ENCODE measurements around the gene SLFN5.

Gene SLFN5

GRCh38 chr17:35214631-35215273 lies 28.1 kb upstream of the SLFN5 start:
- ChIA-PET CTCF (interaction anchor here (2.8 kb wide), 1 partner anchor 14 kb away, joined by 8 read pairs; no protein-coding TSS in a partner anchor), POLR2A (no interaction called here)
- no peak for TF ChIP-seq CTCF (IDR thresholded peaks at IDR 0.05; ENCODE audit: control extremely low read depth, extremely low read depth, low read depth, missing control alignments)
- DNase-seq (ENCODE audit: extremely low spot score) = peak; percentile 11

- no peak for TF ChIP-seq CTCF (IDR thresholded peaks at IDR 0.05; ENCODE audit: control extremely low read depth, extremely low read depth, low read depth, missing control alignments)
- POLR2A ChIA-PET = no interaction called here
- no peak for DNase-seq (ENCODE audit: extremely low spot score)
- CTCF ChIA-PET = interaction anchor here (1.3 kb wide), 1 partner anchor 24 kb away, joined by 3 read pairs; no protein-coding TSS in a partner anchor
These were observed 25.8 kb upstream of the SLFN5 start for GRCh38 chr17:35217107-35217506.

GRCh38 chr17:35218915-35219314 lies 24.0 kb upstream of the SLFN5 start:
- peak; percentile 16 for DNase-seq (ENCODE audit: extremely low spot score)
- CTCF ChIA-PET = interaction anchor here (1.2 kb wide), 1 partner anchor 10 kb away, joined by 3 read pairs; no protein-coding TSS in a partner anchor
- TF ChIP-seq CTCF (IDR thresholded peaks at IDR 0.05; ENCODE audit: control extremely low read depth, extremely low read depth, low read depth, missing control alignments) = no peak
- POLR2A ChIA-PET = no interaction called here

- ChIA-PET CTCF (no interaction called here), POLR2A (no interaction called here)
- DNase-seq (ENCODE audit: extremely low spot score) = no peak
- TF ChIP-seq CTCF (IDR thresholded peaks at IDR 0.05; ENCODE audit: control extremely low read depth, extremely low read depth, low read depth, missing control alignments) = no peak
These were observed 20.4 kb upstream of the SLFN5 start for GRCh38 chr17:35222452-35222851.

GRCh38 chr17:35224436-35224835 lies 18.4 kb upstream of the SLFN5 start:
- TF ChIP-seq CTCF (IDR thresholded peaks at IDR 0.05; ENCODE audit: control extremely low read depth, extremely low read depth, low read depth, missing control alignments) = no peak
- ChIA-PET CTCF (no interaction called here), POLR2A (no interaction called here)
- no peak for DNase-seq (ENCODE audit: extremely low spot score)

GRCh38 chr17:35227546-35227945 lies 15.3 kb upstream of the SLFN5 start:
- DNase-seq (ENCODE audit: extremely low spot score) = no peak
- ChIA-PET POLR2A (no interaction called here), CTCF (interaction anchor here (1.9 to 2.3 kb wide), 2 partner anchors 10 to 13 kb away, joined by 5 to 8 read pairs; no protein-coding TSS in a partner anchor)
- no peak for TF ChIP-seq CTCF (IDR thresholded peaks at IDR 0.05; ENCODE audit: control extremely low read depth, extremely low read depth, low read depth, missing control alignments)

Measured in GM10248 (cell line).